ENCODE data around the gene MX2.

- TF ChIP-seq CTCF (conservative IDR thresholded peaks at IDR 0.05; ENCODE audit: low read length) (no peak), EZH2phosphoT487 (IDR thresholded peaks at IDR 0.05; ENCODE audit: borderline replicate concordance, low read depth, low read length) (no peak)
Observed at GRCh38 chr21:41431788-41432548, 70.1 kb downstream of the MX2 start.
